K562 (cell line): ENCODE results near the gene JUN. TPM values are rescaled to one million over a fixed set of nuclear protein-coding genes. Genes with fewer than 3 reads are reported as not detected.

Experiments
- CEBPB ChIP-seq: fragments of 450-650 bp; IDR thresholded peaks from 2 replicates; pipeline ENCODE4 v1.6.1; 2016; ENCODE audit warnings: missing genetic modification characterization, missing compliant biosample characterization
- CHCHD3 ChIP-seq: fragments of 250-450 bp; sonication (Bioruptor Pico); IDR thresholded peaks from 2 replicates; pipeline ENCODE4 v2.1.2; 2022; ENCODE audit warnings: mild to moderate bottlenecking
- DPF2 ChIP-seq: fragments of 450-650 bp; IDR thresholded peaks from 2 replicates; pipeline ENCODE4 v1.6.1; 2016
- SETDB1 ChIP-seq: IDR thresholded peaks from one replicate; pipeline ENCODE4 v1.6.1; 2012; ENCODE audit warnings: low read length, control low read depth, inconsistent platforms
- SREBF1 ChIP-seq: fragments of 150-350 bp; IDR thresholded peaks from 2 replicates; pipeline ENCODE4 v1.6.1; 2014; ENCODE audit warnings: antibody characterized with exemption, low read depth, low read length, borderline replicate concordance
- ZC3H8 ChIP-seq: fragments of 450-650 bp; IDR thresholded peaks from 2 replicates; pipeline ENCODE4 v1.6.1; 2017
- ZNF134 ChIP-seq: fragments of 250-450 bp; sonication (Bioruptor Pico); conservative IDR thresholded peaks from 2 replicates; pipeline ENCODE4 v1.4.0; 2020
- ZSCAN32 ChIP-seq: fragments of 450-650 bp; formaldehyde crosslinking; IDR thresholded peaks from 2 replicates; pipeline ENCODE4 v1.4.0; 2020; ENCODE audit warnings: mild to moderate bottlenecking, moderate library complexity
- polyA plus RNA-seq, 8 experiments: library from polyadenylated mRNA; depleted of rRNA in 4 of 8; stranded (reverse) in 5 of 8; unstranded in 3 of 8; fragments of >200 nt; fragmentation: Nextera tagmentation in 2 of 8; fragmentation: Illumina TruSeq in 1 of 8; extraction: Ambion mirVana in 2 of 8; extraction: Trizol in 1 of 8; gene quantifications; 2 replicates each; pipeline versions ENCODE4 v1.2.1 to v1.2.3, GENCODE V29; 2011 to 2014; ENCODE audit warnings: inconsistent platforms in 1 of 8, missing spikeins in 1 of 8
- total RNA-seq, 7 experiments: library from RNA; depleted of rRNA in 6 of 7; stranded (reverse); fragments of >200 nt in 6 of 7; fragmentation: Illumina TruSeq in 2 of 7; extraction: Trizol in 2 of 7; gene quantifications; 2 replicates each; pipeline versions ENCODE4 v1.2.1 to v1.2.3, GENCODE V29; 2011 to 2021; ENCODE audit warnings: low replicate concordance in 1 of 7
- TF ChIP-seq, protein P1 (sequence below): fragments of 250-450 bp; sonication (Bioruptor Pico); IDR thresholded peaks from 2 replicates; pipeline ENCODE4 v1.5.0; 2021; ENCODE audit warnings: mild to moderate bottlenecking, moderate library complexity
- TF ChIP-seq, protein P2 (sequence below): sonication (generic); formaldehyde crosslinking; IDR thresholded peaks from 2 replicates; pipeline ENCODE4 v1.8.1; 2023; ENCODE audit warnings: mild to moderate bottlenecking, missing genetic modification reagents
- TF ChIP-seq, protein P3 (sequence below): sonication (generic); formaldehyde crosslinking; IDR thresholded peaks from 2 replicates; pipeline ENCODE4 v1.8.1; 2023; ENCODE audit warnings: missing genetic modification reagents, mild to moderate bottlenecking, borderline replicate concordance
- TF ChIP-seq, protein P4 (sequence below): fragments of 250-450 bp; sonication (Bioruptor Pico); IDR thresholded peaks from 2 replicates; pipeline ENCODE4 v1.5.0; 2021
- TF ChIP-seq, protein P5 (sequence below): sonication (generic); formaldehyde crosslinking; IDR thresholded peaks from 2 replicates; pipeline ENCODE4 v1.8.1; 2023; ENCODE audit warnings: mild to moderate bottlenecking, missing genetic modification reagents

JUN gene
- total and polyA plus RNA-seq, 9 of the 15 experiments (the other 6 are each of a cell fraction or from before 2014, with no cell fraction given), result 0.32 to 23.4 (median 4.0) TPM

DNA sequence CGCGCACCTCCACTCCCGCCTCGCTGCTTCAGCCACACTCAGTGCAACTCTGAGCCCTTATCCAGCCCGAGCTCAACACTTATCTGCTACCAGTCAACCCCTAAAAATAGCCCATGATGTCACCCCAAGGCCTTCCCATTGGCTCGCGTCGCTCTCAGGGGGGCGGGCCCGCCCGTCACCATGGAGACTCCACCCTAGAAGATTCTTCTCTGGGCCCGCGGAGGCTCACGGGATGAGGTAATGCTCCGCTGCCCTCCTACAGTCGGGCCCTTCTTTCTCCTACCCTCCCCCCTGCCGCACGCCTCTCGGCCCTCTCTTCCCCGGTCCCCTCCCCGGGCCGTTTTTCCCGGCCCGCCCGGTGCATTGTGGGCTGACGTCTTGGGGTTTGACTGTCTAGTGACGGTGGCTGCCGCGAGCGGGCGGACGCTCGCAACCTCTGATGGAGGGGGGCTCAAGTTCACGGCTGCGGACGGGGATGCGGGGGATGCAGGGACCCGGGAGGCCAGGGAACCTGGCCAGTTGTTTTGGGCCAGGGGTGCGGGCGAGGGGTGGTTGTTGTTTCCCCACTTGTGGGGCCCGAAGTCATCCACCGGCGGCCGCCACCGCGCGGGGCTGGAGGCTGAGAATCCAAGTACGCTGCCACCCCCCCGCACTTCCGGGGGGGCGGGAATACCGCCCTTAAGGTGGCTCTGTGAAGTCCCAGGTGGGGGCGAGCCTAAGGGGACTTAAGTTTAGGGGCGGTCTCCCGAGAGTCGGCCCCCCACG lies at the start of gene JUN (continued):
- TF ChIP-seq DPF2 (peak; percentile 22; the same call in 1 of the 2 replicates), CHCHD3 (CRISPR knock-in tag) (no peak), SREBF1 (no peak), ZSCAN32 (CRISPR knock-in tag) (no peak; the same call in 1 of the 2 replicates), ZNF134 (CRISPR knock-in tag) (no peak), SETDB1 (no peak), CEBPB (peak; percentile 15; the same call in 1 of the 2 replicates), ZC3H8 (no peak)
- TF ChIP-seq, protein P1, sequence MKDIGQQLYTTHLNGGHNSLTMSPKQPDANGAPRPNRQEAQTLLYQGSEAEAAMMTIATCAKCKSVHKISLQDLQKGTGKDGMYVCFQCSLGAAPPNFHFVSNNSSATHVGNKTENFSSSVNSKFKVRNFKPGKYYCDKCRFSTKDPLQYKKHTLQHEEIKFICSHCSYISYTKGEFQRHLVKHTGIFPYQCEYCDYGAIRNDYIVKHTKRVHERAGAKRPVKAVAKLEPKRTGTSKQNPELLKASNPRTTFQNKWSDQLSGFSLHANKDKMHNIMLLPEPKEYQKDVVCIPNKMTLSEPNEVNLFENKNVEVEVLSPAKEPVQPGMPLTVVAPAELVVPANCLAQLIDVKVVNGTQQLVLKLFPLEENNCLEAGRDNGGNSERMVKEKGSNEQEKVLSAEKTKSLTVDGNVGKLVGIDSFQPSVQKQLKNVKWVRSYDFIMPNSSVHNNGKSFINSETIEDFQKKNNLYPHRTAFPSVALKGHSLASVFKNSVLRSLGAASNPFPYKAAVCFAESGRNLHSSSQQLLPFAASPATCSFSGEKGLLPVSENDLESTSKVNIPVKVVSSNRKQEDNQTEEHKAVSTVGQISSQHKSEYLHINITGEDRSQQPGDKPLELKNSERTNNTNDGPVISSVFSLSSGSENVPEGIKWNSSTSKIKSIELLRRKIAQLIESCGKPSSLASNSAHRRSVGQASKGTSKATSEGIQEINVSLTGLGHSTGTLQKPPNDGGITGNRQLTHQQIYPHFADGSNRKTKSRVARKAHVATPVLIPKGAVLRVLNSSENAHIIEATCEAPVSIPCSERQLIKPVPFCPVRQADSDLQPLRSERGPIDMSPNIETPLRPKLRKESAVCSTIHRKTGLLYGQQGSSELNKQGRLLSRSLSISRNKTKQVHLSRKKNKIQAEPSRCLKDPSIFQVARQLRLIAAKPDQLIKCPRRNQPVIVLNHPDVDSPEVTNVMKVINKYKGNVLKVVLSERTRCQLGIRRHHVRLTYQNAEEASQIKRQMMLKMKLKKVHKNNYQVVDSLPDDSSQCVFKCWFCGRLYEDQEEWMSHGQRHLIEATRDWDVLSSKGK, result no peak
- TF ChIP-seq, protein P2, sequence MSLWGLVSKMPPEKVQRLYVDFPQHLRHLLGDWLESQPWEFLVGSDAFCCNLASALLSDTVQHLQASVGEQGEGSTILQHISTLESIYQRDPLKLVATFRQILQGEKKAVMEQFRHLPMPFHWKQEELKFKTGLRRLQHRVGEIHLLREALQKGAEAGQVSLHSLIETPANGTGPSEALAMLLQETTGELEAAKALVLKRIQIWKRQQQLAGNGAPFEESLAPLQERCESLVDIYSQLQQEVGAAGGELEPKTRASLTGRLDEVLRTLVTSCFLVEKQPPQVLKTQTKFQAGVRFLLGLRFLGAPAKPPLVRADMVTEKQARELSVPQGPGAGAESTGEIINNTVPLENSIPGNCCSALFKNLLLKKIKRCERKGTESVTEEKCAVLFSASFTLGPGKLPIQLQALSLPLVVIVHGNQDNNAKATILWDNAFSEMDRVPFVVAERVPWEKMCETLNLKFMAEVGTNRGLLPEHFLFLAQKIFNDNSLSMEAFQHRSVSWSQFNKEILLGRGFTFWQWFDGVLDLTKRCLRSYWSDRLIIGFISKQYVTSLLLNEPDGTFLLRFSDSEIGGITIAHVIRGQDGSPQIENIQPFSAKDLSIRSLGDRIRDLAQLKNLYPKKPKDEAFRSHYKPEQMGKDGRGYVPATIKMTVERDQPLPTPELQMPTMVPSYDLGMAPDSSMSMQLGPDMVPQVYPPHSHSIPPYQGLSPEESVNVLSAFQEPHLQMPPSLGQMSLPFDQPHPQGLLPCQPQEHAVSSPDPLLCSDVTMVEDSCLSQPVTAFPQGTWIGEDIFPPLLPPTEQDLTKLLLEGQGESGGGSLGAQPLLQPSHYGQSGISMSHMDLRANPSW (CRISPR knock-in tag), result no peak; the same call in 1 of the 2 replicates
- TF ChIP-seq, protein P3, sequence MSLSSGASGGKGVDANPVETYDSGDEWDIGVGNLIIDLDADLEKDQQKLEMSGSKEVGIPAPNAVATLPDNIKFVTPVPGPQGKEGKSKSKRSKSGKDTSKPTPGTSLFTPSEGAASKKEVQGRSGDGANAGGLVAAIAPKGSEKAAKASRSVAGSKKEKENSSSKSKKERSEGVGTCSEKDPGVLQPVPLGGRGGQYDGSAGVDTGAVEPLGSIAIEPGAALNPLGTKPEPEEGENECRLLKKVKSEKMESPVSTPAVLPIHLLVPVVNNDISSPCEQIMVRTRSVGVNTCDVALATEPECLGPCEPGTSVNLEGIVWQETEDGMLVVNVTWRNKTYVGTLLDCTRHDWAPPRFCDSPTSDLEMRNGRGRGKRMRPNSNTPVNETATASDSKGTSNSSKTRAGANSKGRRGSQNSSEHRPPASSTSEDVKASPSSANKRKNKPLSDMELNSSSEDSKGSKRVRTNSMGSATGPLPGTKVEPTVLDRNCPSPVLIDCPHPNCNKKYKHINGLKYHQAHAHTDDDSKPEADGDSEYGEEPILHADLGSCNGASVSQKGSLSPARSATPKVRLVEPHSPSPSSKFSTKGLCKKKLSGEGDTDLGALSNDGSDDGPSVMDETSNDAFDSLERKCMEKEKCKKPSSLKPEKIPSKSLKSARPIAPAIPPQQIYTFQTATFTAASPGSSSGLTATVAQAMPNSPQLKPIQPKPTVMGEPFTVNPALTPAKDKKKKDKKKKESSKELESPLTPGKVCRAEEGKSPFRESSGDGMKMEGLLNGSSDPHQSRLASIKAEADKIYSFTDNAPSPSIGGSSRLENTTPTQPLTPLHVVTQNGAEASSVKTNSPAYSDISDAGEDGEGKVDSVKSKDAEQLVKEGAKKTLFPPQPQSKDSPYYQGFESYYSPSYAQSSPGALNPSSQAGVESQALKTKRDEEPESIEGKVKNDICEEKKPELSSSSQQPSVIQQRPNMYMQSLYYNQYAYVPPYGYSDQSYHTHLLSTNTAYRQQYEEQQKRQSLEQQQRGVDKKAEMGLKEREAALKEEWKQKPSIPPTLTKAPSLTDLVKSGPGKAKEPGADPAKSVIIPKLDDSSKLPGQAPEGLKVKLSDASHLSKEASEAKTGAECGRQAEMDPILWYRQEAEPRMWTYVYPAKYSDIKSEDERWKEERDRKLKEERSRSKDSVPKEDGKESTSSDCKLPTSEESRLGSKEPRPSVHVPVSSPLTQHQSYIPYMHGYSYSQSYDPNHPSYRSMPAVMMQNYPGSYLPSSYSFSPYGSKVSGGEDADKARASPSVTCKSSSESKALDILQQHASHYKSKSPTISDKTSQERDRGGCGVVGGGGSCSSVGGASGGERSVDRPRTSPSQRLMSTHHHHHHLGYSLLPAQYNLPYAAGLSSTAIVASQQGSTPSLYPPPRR (CRISPR knock-in tag), result peak; percentile 85
- TF ChIP-seq, protein P4, sequence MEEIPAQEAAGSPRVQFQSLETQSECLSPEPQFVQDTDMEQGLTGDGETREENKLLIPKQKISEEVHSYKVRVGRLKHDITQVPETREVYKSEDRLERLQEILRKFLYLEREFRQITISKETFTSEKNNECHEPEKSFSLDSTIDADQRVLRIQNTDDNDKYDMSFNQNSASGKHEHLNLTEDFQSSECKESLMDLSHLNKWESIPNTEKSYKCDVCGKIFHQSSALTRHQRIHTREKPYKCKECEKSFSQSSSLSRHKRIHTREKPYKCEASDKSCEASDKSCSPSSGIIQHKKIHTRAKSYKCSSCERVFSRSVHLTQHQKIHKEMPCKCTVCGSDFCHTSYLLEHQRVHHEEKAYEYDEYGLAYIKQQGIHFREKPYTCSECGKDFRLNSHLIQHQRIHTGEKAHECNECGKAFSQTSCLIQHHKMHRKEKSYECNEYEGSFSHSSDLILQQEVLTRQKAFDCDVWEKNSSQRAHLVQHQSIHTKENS (CRISPR knock-in tag), result no peak
- TF ChIP-seq, protein P5, sequence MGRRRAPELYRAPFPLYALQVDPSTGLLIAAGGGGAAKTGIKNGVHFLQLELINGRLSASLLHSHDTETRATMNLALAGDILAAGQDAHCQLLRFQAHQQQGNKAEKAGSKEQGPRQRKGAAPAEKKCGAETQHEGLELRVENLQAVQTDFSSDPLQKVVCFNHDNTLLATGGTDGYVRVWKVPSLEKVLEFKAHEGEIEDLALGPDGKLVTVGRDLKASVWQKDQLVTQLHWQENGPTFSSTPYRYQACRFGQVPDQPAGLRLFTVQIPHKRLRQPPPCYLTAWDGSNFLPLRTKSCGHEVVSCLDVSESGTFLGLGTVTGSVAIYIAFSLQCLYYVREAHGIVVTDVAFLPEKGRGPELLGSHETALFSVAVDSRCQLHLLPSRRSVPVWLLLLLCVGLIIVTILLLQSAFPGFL (CRISPR knock-in tag), result 0 out of 2 replicates have a peak, but pooled peaks have one; percentile 29
